A549 (cell line): ENCODE results near the gene IVD. TPM values are rescaled to one million over a fixed set of nuclear protein-coding genes. Genes with fewer than 3 reads are reported as not detected.

Experiments used
- ATAC-seq, 2 experiments: fragments of 200-7000 bp in 1 of 2; fragments of >200 bp in 1 of 2; cut with Nextera tagmentation in 1 of 2; cut with Tn5 transposase in 1 of 2; 3 replicates each; pipeline versions ENCODE4 v1.8.0 to v1.9.1; 2018 to 2020; ENCODE audit warnings: mild to moderate bottlenecking in 1 of 2, moderate library complexity in 1 of 2
- CTCF ChIA-PET: fragments of 300-600 bp; sonication (Branson Sonifier 250); formaldehyde crosslinking; extraction: SDS; loops from one replicate; lab custom pipeline; 2021; ENCODE audit warnings: antibody characterized with exemption, inconsistent platforms; lab: Yijun Ruan, JAX
- POLR2A ChIA-PET: fragments of 350-600 bp; formaldehyde crosslinking; extraction: SDS; loops from one replicate; lab custom pipeline; 2021; ENCODE audit warnings: antibody characterized with exemption, inconsistent platforms; lab: Yijun Ruan, JAX
- DNase-seq, 2 experiments: peaks; one replicate each; pipeline versions ENCODE4 v3.0.0 to v3.0.0-alpha.2; 2011 to 2016; ENCODE audit warnings: low read depth in 1 of 2, low spot score in 1 of 2
- FAIRE-seq: peaks from 2 replicates; lab custom pipeline; 2011; peaks lifted over from hg19 to GRCh38; lab: Jason Lieb, UNC
- H3K27ac ChIP-seq, 2 experiments: fragments of >200 bp; sonication (Bioruptor Twin); formaldehyde crosslinking; 3 replicates each; pipeline ENCODE4 v1.5.1; 2016 to 2017
- H3K4me1 ChIP-seq: fragments of >200 bp; sonication (Bioruptor Twin); formaldehyde crosslinking; 3 replicates; pipeline ENCODE4 v1.6.1; 2016
- H3K4me2 ChIP-seq: fragments of >200 bp; sonication (Bioruptor Twin); formaldehyde crosslinking; 3 replicates; pipeline ENCODE4 v1.6.1; 2016
- H3K4me3 ChIP-seq: fragments of >200 bp; sonication (Bioruptor Twin); formaldehyde crosslinking; 3 replicates; pipeline ENCODE4 v1.5.1; 2016
- H3K9me3 ChIP-seq: fragments of >200 bp; sonication (Bioruptor Twin); formaldehyde crosslinking; 3 replicates; pipeline ENCODE4 v1.6.1; 2016
- CHD2 ChIP-seq: fragments of 150-350 bp; IDR thresholded peaks from 2 replicates; pipeline ENCODE4 v1.6.1; 2014; ENCODE audit warnings: low read length; ENCODE audit not compliant: partially characterized antibody
- CHD4 ChIP-seq: fragments of 200-600 bp; sonication (generic); IDR thresholded peaks from 2 replicates; pipeline ENCODE4 v1.6.1; 2016; ENCODE audit warnings: antibody characterized with exemption, mild to moderate bottlenecking, borderline replicate concordance
- EHF ChIP-seq: fragments of 250-450 bp; sonication (Bioruptor Pico); IDR thresholded peaks from 2 replicates; pipeline ENCODE4 v1.5.0; 2020; ENCODE audit warnings: mild to moderate bottlenecking
- FOSL2 ChIP-seq, 2 experiments: fragments of 450-650 bp in 1 of 2; fragments of >200 bp in 1 of 2; sonication (Bioruptor Twin) in 1 of 2; formaldehyde crosslinking; IDR thresholded peaks; 2 replicates each; pipeline versions ENCODE4 v1.5.0 to v1.6.1; 2016 to 2020; ENCODE audit warnings: mild to moderate bottlenecking in 1 of 2, moderate library complexity in 1 of 2
- HDAC2 ChIP-seq: fragments of 200-600 bp; sonication (generic); IDR thresholded peaks from 2 replicates; pipeline ENCODE4 v1.6.1; 2016
- HOXA7 ChIP-seq: fragments of 250-450 bp; sonication (Bioruptor Pico); IDR thresholded peaks from 2 replicates; pipeline ENCODE4 v1.5.0; 2020; ENCODE audit warnings: mild to moderate bottlenecking, moderate library complexity
- HOXB13 ChIP-seq: fragments of 250-450 bp; sonication (Bioruptor Pico); IDR thresholded peaks from 2 replicates; pipeline ENCODE4 v1.5.0; 2020; ENCODE audit warnings: low read depth, mild to moderate bottlenecking, moderate library complexity
- HOXB5 ChIP-seq: fragments of 250-450 bp; sonication (Bioruptor Pico); IDR thresholded peaks from 2 replicates; pipeline ENCODE4 v1.5.0; 2020; ENCODE audit warnings: mild to moderate bottlenecking, moderate library complexity
- JUN ChIP-seq, 2 experiments: fragments of >200 bp; sonication (Bioruptor Twin); formaldehyde crosslinking; IDR thresholded peaks; 2 replicates in 1 of 2; 3 replicates in 1 of 2; pipeline ENCODE4 v1.6.1; 2016 to 2017
- JUNB ChIP-seq: fragments of >200 bp; sonication (Bioruptor Twin); formaldehyde crosslinking; IDR thresholded peaks from 2 replicates; pipeline ENCODE4 v1.6.1; 2016
- KDM5A ChIP-seq: fragments of 200-600 bp; sonication (generic); IDR thresholded peaks from 2 replicates; pipeline ENCODE4 v1.6.1; 2016; ENCODE audit warnings: antibody characterized with exemption, mild to moderate bottlenecking
- MAFK ChIP-seq: fragments of 450-650 bp; IDR thresholded peaks from 2 replicates; pipeline ENCODE4 v1.6.1; 2014; ENCODE audit not compliant: partially characterized antibody
- MYC ChIP-seq: IDR thresholded peaks from 2 replicates; pipeline ENCODE4 v1.6.1; 2012; ENCODE audit warnings: mild to moderate bottlenecking, inconsistent platforms, low read length, improper control_type of control experiment, borderline replicate concordance
- PHF8 ChIP-seq: fragments of 200-600 bp; sonication (generic); IDR thresholded peaks from 2 replicates; pipeline ENCODE4 v1.6.1; 2016; ENCODE audit warnings: low read depth, mild to moderate bottlenecking, antibody characterized with exemption, moderate library complexity, borderline replicate concordance
- POLR2A ChIP-seq: IDR thresholded peaks from 2 replicates; pipeline ENCODE4 v1.6.1; 2012; ENCODE audit warnings: mild to moderate bottlenecking, low read length
- POLR2AphosphoS2 ChIP-seq: conservative IDR thresholded peaks from 2 replicates; pipeline ENCODE4 v1.6.1; 2012; ENCODE audit warnings: low read length, improper control_type of control experiment, inconsistent platforms
- RARB ChIP-seq: fragments of 250-450 bp; sonication (Bioruptor Pico); IDR thresholded peaks from 2 replicates; pipeline ENCODE4 v1.8.0; 2021; ENCODE audit warnings: mild to moderate bottlenecking, moderate library complexity
- RFX5 ChIP-seq: fragments of 450-650 bp; IDR thresholded peaks from 2 replicates; pipeline ENCODE4 v1.7.1; 2014; ENCODE audit warnings: antibody characterized with exemption, mild to moderate bottlenecking, moderate library complexity
- SMC3 ChIP-seq: fragments of >200 bp; sonication (Bioruptor Twin); formaldehyde crosslinking; IDR thresholded peaks from 3 replicates; pipeline ENCODE4 v1.6.1; 2018; ENCODE audit warnings: inconsistent platforms
- ZFP36 ChIP-seq: fragments of 450-650 bp; IDR thresholded peaks from 2 replicates; pipeline ENCODE4 v1.6.1; 2014; ENCODE audit warnings: borderline replicate concordance; ENCODE audit not compliant: partially characterized antibody
- WGBS: methylation state at CpG from one replicate; pipeline ENCODE4 v1.1.6; 2017; ENCODE audit errors: missing lambda C conversion rate; 5-methylcytosine and 5-hydroxymethylcytosine counted together
- polyA minus RNA-seq: library from RNA; depleted of rRNA, polyadenylated mRNA; stranded (reverse); fragments of >200 nt; gene quantifications from 2 replicates; pipeline ENCODE4 v1.2.3, GENCODE V29; 2011; rRNA and poly(A)+ RNA removed
- polyA plus RNA-seq, 4 experiments: library from polyadenylated mRNA; depleted of rRNA in 3 of 4; stranded (reverse); fragments of >200 nt; fragmentation: RNase III in 1 of 4; extraction: RNeasy Plus Mini Kit Qiagen cat#74134 plus additional on column Dnase treatment in 1 of 4; gene quantifications; 2 replicates in 3 of 4; 3 replicates in 1 of 4; pipeline ENCODE4 v1.2.3, GENCODE V29; 2011 to 2017
- TF ChIP-seq, protein P1 (sequence below): fragments of >200 bp; sonication (Bioruptor Twin); formaldehyde crosslinking; IDR thresholded peaks from 3 replicates; pipeline ENCODE4 v1.5.1; 2016
- TF ChIP-seq, protein P2 (sequence below): IDR thresholded peaks from 2 replicates; pipeline ENCODE4 v1.6.1; 2012
- TF ChIP-seq, protein P3 (sequence below): IDR thresholded peaks from 2 replicates; pipeline ENCODE4 v1.6.1; 2012
- TF ChIP-seq, protein P4 (sequence below): fragments of 150-350 bp; IDR thresholded peaks from 2 replicates; pipeline ENCODE4 v1.6.1; 2014; ENCODE audit warnings: low read depth, mild to moderate bottlenecking, low read length
- TF ChIP-seq, protein P5 (sequence below): fragments of 450-650 bp; IDR thresholded peaks from 2 replicates; pipeline ENCODE4 v1.6.1; 2014; ENCODE audit warnings: antibody characterized with exemption
- TF ChIP-seq, protein P6 (sequence below): fragments of 200-600 bp; sonication (generic); IDR thresholded peaks from 2 replicates; pipeline ENCODE4 v1.6.1; 2016; ENCODE audit warnings: antibody characterized with exemption, mild to moderate bottlenecking, moderate library complexity

Gene IVD
- polyA plus RNA-seq (2011; rRNA removed) (10.2 and 14.8 TPM in 2 replicates), polyA plus RNA-seq (2017; fragmentation: RNase III; extraction: RNeasy Plus Mini Kit Qiagen cat#74134 plus additional on column Dnase treatment) (12.4 to 13.0 TPM (median 12.6 TPM) in 3 replicates), polyA minus RNA-seq (12.5 and 13.2 TPM in 2 replicates)
- 12.3 and 16.3 TPM in 2 replicates for polyA plus RNA-seq (2012; cell fraction: cytosol; rRNA removed)
- 20.3 and 20.5 TPM in 2 replicates for polyA plus RNA-seq (2012; cell fraction: nucleus; rRNA removed)

DNA sequence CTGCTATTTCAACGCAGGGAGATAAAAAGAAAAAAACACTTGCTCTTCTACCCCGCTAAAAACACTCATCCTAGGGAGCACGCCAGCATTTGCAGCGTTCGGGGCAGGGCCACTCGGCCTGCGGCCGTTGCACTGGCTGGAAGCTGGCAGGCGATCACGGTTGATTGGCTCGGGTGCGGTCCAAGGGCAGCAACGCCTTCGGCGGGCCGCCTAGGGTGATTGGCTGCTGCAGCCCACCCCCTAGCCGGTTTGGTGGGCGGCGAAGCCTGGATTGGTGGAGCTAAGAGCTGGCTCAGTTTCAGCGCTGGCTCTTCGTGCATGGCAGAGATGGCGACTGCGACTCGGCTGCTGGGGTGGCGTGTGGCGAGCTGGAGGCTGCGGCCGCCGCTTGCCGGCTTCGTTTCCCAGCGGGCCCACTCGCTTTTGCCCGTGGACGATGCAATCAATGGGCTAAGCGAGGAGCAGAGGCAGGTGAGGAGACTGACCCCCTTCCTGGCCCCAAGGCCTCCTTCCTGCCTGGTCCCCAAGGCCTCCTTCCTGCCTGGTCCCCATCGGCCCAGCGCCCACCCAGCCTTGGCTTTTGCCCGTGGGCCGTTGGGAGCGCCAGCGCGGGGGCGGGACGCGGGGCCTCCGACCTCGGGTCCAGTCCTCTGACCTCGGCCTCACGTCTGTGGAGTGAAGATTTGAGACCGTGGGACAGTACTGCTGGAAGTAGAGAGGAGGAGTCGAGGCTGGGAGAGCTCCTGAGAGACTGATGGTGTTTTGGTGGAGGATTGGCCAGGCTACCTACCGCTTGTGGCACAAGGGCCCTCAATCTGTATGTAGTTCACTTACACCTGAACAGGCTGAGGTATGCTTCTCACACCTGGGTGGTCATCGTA is at the start of gene IVD:
IVD (plus strand) TSS at position 295 of the 881 bp plus-strand sequence; CDS start at position 328, 33 bp downstream.
- TF ChIP-seq RARB (CRISPR knock-in tag) (no peak), FOSL2 (IDR thresholded peaks at IDR 0.05) (no peak), FOSL2 (CRISPR knock-in tag; IDR thresholded peaks at IDR 0.05) (no peak), PHF8 (peak; percentile 43; the same call in 1 of the 2 replicates), JUNB (no peak), ZFP36 (no peak), SMC3 (no peak), RFX5 (no peak), POLR2AphosphoS2 (no peak), CHD2 (no peak), POLR2A (peak; percentile 49), MAFK (no peak), EHF (no peak), MYC (no peak), HOXB13 (no peak)
- TF ChIP-seq, protein P1, sequence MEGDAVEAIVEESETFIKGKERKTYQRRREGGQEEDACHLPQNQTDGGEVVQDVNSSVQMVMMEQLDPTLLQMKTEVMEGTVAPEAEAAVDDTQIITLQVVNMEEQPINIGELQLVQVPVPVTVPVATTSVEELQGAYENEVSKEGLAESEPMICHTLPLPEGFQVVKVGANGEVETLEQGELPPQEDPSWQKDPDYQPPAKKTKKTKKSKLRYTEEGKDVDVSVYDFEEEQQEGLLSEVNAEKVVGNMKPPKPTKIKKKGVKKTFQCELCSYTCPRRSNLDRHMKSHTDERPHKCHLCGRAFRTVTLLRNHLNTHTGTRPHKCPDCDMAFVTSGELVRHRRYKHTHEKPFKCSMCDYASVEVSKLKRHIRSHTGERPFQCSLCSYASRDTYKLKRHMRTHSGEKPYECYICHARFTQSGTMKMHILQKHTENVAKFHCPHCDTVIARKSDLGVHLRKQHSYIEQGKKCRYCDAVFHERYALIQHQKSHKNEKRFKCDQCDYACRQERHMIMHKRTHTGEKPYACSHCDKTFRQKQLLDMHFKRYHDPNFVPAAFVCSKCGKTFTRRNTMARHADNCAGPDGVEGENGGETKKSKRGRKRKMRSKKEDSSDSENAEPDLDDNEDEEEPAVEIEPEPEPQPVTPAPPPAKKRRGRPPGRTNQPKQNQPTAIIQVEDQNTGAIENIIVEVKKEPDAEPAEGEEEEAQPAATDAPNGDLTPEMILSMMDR: no peak
- TF ChIP-seq, protein P2, sequence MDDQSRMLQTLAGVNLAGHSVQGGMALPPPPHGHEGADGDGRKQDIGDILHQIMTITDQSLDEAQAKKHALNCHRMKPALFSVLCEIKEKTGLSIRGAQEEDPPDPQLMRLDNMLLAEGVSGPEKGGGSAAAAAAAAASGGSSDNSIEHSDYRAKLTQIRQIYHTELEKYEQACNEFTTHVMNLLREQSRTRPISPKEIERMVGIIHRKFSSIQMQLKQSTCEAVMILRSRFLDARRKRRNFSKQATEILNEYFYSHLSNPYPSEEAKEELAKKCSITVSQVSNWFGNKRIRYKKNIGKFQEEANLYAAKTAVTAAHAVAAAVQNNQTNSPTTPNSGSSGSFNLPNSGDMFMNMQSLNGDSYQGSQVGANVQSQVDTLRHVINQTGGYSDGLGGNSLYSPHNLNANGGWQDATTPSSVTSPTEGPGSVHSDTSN: peak; percentile 76
- TF ChIP-seq, protein P3, sequence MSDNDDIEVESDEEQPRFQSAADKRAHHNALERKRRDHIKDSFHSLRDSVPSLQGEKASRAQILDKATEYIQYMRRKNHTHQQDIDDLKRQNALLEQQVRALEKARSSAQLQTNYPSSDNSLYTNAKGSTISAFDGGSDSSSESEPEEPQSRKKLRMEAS: no peak
- DNase-seq (peak; percentile 79 to 88), FAIRE-seq (no peak), ATAC-seq (peak; percentile 99)
- Histone ChIP-seq H3K4me3 (peak within 1 kb of the TSS; percentile 60), H3K27ac (peak within 1 kb of the TSS; percentile 73 to 91), H3K4me2 (peak within 1 kb of the TSS; percentile 68), H3K4me1 (peaks cover 2% of the 10 kb centered on the region; the same call in 1 of the 3 replicates), H3K9me3 (no peaks in the 10 kb centered on the region)
- ChIA-PET CTCF (interaction anchor here (1.0 to 5.6 kb wide), 5 partner anchors 16 to 63 kb away, joined by 3 to 39 read pairs (median 3); no protein-coding TSS in a partner anchor), POLR2A (interaction anchor here (0.6 kb wide), 1 partner anchor 66 kb away, joined by 3 read pairs; no protein-coding TSS in a partner anchor)
- WGBS: 73% methylated on average over 35 of the region's 54 CpGs

DNA sequence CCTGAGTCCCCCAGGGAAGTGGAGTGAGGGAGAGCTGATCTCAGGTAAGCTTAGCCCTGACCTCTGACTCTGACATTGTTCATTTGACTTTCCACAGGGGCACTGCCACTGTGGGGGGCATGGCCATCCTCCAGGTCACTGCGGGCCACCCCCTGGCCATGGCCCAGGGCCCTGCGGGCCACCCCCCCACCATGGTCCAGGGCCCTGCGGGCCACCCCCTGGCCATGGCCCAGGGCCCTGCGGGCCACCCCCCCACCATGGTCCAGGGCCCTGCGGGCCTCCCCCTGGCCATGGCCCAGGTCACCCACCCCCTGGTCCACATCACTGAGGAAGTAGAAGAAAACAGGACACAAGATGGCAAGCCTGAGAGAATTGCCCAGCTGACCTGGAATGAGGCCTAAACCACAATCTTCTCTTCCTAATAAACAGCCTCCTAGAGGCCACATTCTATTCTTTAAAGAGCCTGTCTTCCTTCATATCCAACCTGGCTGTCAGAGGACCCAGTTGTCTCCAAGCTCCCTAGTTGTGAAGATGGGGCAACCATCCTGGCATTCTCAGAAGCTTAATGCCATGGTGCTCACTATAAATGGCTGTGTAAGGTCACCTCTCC is 49.5 kb upstream of the IVD start:
- H3K9me3 ChIP-seq: no peaks in the 10 kb centered on the region
- DNase-seq (no peak), ATAC-seq (no peak), FAIRE-seq (no peak)
- 71% methylated on average over 1 of the region's 5 CpGs for WGBS
- ChIA-PET POLR2A (no interaction called here), CTCF (interaction anchor here (0.9 to 7.0 kb wide), 6 partner anchors 10 to 33 kb away, joined by 3 to 49 read pairs (median 21); partner anchors contain the start of genes CCDC9B and INAFM2)
- no peak overlapping the region for H3K4me2 ChIP-seq
- H3K4me1 ChIP-seq: peaks cover 6% of the 10 kb centered on the region; the same call in 1 of the 3 replicates
- H3K4me3 ChIP-seq: no peak overlapping the region
- no peak overlapping the region for H3K27ac ChIP-seq
- TF ChIP-seq KDM5A (no peak), MYC (no peak), HOXB5 (CRISPR knock-in tag) (no peak), JUN (IDR thresholded peaks at IDR 0.05) (no peak), CHD4 (no peak), FOSL2 (IDR thresholded peaks at IDR 0.05) (no peak), FOSL2 (CRISPR knock-in tag; IDR thresholded peaks at IDR 0.05) (no peak), HDAC2 (no peak), HOXA7 (CRISPR knock-in tag) (no peak)
- TF ChIP-seq, protein P4, sequence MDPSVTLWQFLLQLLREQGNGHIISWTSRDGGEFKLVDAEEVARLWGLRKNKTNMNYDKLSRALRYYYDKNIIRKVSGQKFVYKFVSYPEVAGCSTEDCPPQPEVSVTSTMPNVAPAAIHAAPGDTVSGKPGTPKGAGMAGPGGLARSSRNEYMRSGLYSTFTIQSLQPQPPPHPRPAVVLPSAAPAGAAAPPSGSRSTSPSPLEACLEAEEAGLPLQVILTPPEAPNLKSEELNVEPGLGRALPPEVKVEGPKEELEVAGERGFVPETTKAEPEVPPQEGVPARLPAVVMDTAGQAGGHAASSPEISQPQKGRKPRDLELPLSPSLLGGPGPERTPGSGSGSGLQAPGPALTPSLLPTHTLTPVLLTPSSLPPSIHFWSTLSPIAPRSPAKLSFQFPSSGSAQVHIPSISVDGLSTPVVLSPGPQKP: no peak
- TF ChIP-seq, protein P5, sequence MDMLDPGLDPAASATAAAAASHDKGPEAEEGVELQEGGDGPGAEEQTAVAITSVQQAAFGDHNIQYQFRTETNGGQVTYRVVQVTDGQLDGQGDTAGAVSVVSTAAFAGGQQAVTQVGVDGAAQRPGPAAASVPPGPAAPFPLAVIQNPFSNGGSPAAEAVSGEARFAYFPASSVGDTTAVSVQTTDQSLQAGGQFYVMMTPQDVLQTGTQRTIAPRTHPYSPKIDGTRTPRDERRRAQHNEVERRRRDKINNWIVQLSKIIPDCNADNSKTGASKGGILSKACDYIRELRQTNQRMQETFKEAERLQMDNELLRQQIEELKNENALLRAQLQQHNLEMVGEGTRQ: no peak
- TF ChIP-seq, protein P6, sequence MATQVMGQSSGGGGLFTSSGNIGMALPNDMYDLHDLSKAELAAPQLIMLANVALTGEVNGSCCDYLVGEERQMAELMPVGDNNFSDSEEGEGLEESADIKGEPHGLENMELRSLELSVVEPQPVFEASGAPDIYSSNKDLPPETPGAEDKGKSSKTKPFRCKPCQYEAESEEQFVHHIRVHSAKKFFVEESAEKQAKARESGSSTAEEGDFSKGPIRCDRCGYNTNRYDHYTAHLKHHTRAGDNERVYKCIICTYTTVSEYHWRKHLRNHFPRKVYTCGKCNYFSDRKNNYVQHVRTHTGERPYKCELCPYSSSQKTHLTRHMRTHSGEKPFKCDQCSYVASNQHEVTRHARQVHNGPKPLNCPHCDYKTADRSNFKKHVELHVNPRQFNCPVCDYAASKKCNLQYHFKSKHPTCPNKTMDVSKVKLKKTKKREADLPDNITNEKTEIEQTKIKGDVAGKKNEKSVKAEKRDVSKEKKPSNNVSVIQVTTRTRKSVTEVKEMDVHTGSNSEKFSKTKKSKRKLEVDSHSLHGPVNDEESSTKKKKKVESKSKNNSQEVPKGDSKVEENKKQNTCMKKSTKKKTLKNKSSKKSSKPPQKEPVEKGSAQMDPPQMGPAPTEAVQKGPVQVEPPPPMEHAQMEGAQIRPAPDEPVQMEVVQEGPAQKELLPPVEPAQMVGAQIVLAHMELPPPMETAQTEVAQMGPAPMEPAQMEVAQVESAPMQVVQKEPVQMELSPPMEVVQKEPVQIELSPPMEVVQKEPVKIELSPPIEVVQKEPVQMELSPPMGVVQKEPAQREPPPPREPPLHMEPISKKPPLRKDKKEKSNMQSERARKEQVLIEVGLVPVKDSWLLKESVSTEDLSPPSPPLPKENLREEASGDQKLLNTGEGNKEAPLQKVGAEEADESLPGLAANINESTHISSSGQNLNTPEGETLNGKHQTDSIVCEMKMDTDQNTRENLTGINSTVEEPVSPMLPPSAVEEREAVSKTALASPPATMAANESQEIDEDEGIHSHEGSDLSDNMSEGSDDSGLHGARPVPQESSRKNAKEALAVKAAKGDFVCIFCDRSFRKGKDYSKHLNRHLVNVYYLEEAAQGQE: no peak
